ENCODE measurements around the gene PPP1R13B. TPM values are rescaled to one million over a fixed set of nuclear protein-coding genes. Genes with fewer than 3 reads are reported as not detected.

Gene PPP1R13B
- total RNA-seq, 1 donor from 2014 or later, result 9.6 TPM

- Mint-ChIP-seq H3K27ac (no peak overlapping the region), H3K36me3 (ENCODE audit: low read depth) (no peaks in the 10 kb centered on the region), H3K4me1 (ENCODE audit: low read depth) (no peaks in the 10 kb centered on the region), H3K27me3 (ENCODE audit: insufficient read depth) (peaks cover 2% of the 10 kb centered on the region), H3K9me3 (no peaks in the 10 kb centered on the region), H3K4me3 (no peak overlapping the region)
- DNase-seq (ENCODE audit: low spot score), result no peak
- intact Hi-C loops (cut with micrococcal nuclease), result no loop called here
Observed at GRCh38 chr14:103886304-103887169, 39.2 kb upstream of the PPP1R13B start.

GRCh38 chr14:103885509-103885932 is 38.1 kb upstream of the PPP1R13B start:
- Mint-ChIP-seq H3K36me3 (ENCODE audit: low read depth) (no peaks in the 10 kb centered on the region), H3K9me3 (no peaks in the 10 kb centered on the region), H3K4me1 (ENCODE audit: low read depth) (no peaks in the 10 kb centered on the region), H3K27me3 (ENCODE audit: insufficient read depth) (peaks cover 2% of the 10 kb centered on the region), H3K4me3 (no peak overlapping the region), H3K27ac (no peak overlapping the region)
- DNase-seq (ENCODE audit: low spot score), result no peak
- intact Hi-C loops (cut with micrococcal nuclease), result no loop called here

GRCh38 chr14:103884854-103885253 is 37.5 kb upstream of the PPP1R13B start:
- Mint-ChIP-seq H3K4me3 (no peak overlapping the region), H3K9me3 (no peaks in the 10 kb centered on the region), H3K27me3 (ENCODE audit: insufficient read depth) (peaks cover 2% of the 10 kb centered on the region), H3K4me1 (ENCODE audit: low read depth) (no peaks in the 10 kb centered on the region), H3K36me3 (ENCODE audit: low read depth) (no peaks in the 10 kb centered on the region), H3K27ac (no peak overlapping the region)
- intact Hi-C loops (cut with micrococcal nuclease), result no loop called here
- DNase-seq (ENCODE audit: low spot score), result no peak

- peaks cover 5% of the 10 kb centered on the region for H3K4me1 Mint-ChIP-seq (ENCODE audit: low read depth)
- H3K4me3 Mint-ChIP-seq, result no peak overlapping the region
Observed at GRCh38 chr14:103883263-103883523, 35.8 kb upstream of the PPP1R13B start.

GRCh38 chr14:103882503-103883262 is 35.3 kb upstream of the PPP1R13B start:
- Mint-ChIP-seq H3K4me3 (no peak overlapping the region), H3K27ac (no peak overlapping the region), H3K36me3 (ENCODE audit: low read depth) (no peaks in the 10 kb centered on the region), H3K27me3 (ENCODE audit: insufficient read depth) (peaks cover 2% of the 10 kb centered on the region), H3K9me3 (no peaks in the 10 kb centered on the region), H3K4me1 (ENCODE audit: low read depth) (peaks cover 5% of the 10 kb centered on the region)
- no peak for DNase-seq (ENCODE audit: low spot score)
- intact Hi-C loops (cut with micrococcal nuclease), result no loop called here

More at GRCh38 chr14:103883263-103883523, 35.8 kb upstream of the PPP1R13B start:
- H3K27me3 Mint-ChIP-seq (ENCODE audit: insufficient read depth), result peaks cover 2% of the 10 kb centered on the region
- H3K9me3 Mint-ChIP-seq, result no peaks in the 10 kb centered on the region
- no peak for DNase-seq (ENCODE audit: low spot score)
- no peaks in the 10 kb centered on the region for H3K36me3 Mint-ChIP-seq (ENCODE audit: low read depth)
- H3K27ac Mint-ChIP-seq, result no peak overlapping the region
- intact Hi-C loops (cut with micrococcal nuclease), result no loop called here

GRCh38 chr14:103881268-103882201 is 34.2 kb upstream of the PPP1R13B start:
- DNase-seq (ENCODE audit: low spot score), result no peak
- Mint-ChIP-seq H3K27me3 (ENCODE audit: insufficient read depth) (peaks cover 2% of the 10 kb centered on the region), H3K9me3 (no peaks in the 10 kb centered on the region), H3K4me1 (ENCODE audit: low read depth) (peaks cover 5% of the 10 kb centered on the region), H3K36me3 (ENCODE audit: low read depth) (no peaks in the 10 kb centered on the region), H3K27ac (no peak overlapping the region), H3K4me3 (no peak overlapping the region)
- intact Hi-C loops (cut with micrococcal nuclease), result no loop called here

GRCh38 chr14:103880348-103881267 is 33.2 kb upstream of the PPP1R13B start:
- intact Hi-C loops (cut with micrococcal nuclease), result no loop called here
- Mint-ChIP-seq H3K27me3 (ENCODE audit: insufficient read depth) (peaks cover 2% of the 10 kb centered on the region), H3K9me3 (no peaks in the 10 kb centered on the region), H3K36me3 (ENCODE audit: low read depth) (no peaks in the 10 kb centered on the region), H3K4me1 (ENCODE audit: low read depth) (peaks cover 5% of the 10 kb centered on the region), H3K27ac (no peak overlapping the region), H3K4me3 (peak overlapping the region; percentile 42)
- DNase-seq (ENCODE audit: low spot score), result no peak

- Mint-ChIP-seq H3K27ac (no peak overlapping the region), H3K27me3 (ENCODE audit: insufficient read depth) (peaks cover 2% of the 10 kb centered on the region), H3K4me1 (ENCODE audit: low read depth) (peaks cover 5% of the 10 kb centered on the region), H3K9me3 (no peaks in the 10 kb centered on the region), H3K4me3 (peak overlapping the region; percentile 51), H3K36me3 (ENCODE audit: low read depth) (no peaks in the 10 kb centered on the region)
- DNase-seq (ENCODE audit: low spot score), result no peak
- intact Hi-C loops (cut with micrococcal nuclease), result no loop called here
Observed at GRCh38 chr14:103879570-103880347, 32.4 kb upstream of the PPP1R13B start.

- H3K4me3 Mint-ChIP-seq, result no peak overlapping the region
- H3K27ac Mint-ChIP-seq, result no peak overlapping the region
- DNase-seq (ENCODE audit: low spot score), result no peak
- H3K27me3 Mint-ChIP-seq (ENCODE audit: insufficient read depth), result peaks cover 2% of the 10 kb centered on the region
- H3K36me3 Mint-ChIP-seq (ENCODE audit: low read depth), result no peaks in the 10 kb centered on the region
- H3K9me3 Mint-ChIP-seq, result no peaks in the 10 kb centered on the region
- intact Hi-C loops (cut with micrococcal nuclease), result no loop called here
- peaks cover 5% of the 10 kb centered on the region for H3K4me1 Mint-ChIP-seq (ENCODE audit: low read depth)
Observed at GRCh38 chr14:103879118-103879569, 31.8 kb upstream of the PPP1R13B start.

GRCh38 chr14:103878180-103878579 is 30.8 kb upstream of the PPP1R13B start:
- no peaks in the 10 kb centered on the region for H3K9me3 Mint-ChIP-seq
- peaks cover 5% of the 10 kb centered on the region for H3K4me1 Mint-ChIP-seq (ENCODE audit: low read depth)
- no peak for DNase-seq (ENCODE audit: low spot score)
- no peaks in the 10 kb centered on the region for H3K36me3 Mint-ChIP-seq (ENCODE audit: low read depth)
- no peak overlapping the region for H3K27ac Mint-ChIP-seq
- peaks cover 2% of the 10 kb centered on the region for H3K27me3 Mint-ChIP-seq (ENCODE audit: insufficient read depth)
- H3K4me3 Mint-ChIP-seq, result no peak overlapping the region
- intact Hi-C loops (cut with micrococcal nuclease), result no loop called here

- Mint-ChIP-seq H3K4me3 (no peak overlapping the region), H3K36me3 (ENCODE audit: low read depth) (no peaks in the 10 kb centered on the region), H3K4me1 (ENCODE audit: low read depth) (peaks cover 10% of the 10 kb centered on the region), H3K9me3 (no peaks in the 10 kb centered on the region), H3K27ac (no peak overlapping the region), H3K27me3 (ENCODE audit: insufficient read depth) (no peaks in the 10 kb centered on the region)
- intact Hi-C loops (cut with micrococcal nuclease), result no loop called here
- DNase-seq (ENCODE audit: low spot score), result no peak
Observed at GRCh38 chr14:103875010-103875409, 27.6 kb upstream of the PPP1R13B start.

Data from activated T-helper 1 cell treated with anti-CD3 and anti-CD28 coated beads, Interleukin-12 subunit alpha, Interleukin-12 subunit beta, Interleukin-2, Interleukin-4 antibody, amounts not matched to agents 30 ng/mL and 10 ng/mL and 1 ng/mL, durations not matched to agents 14 hours and 24 hours and 36 hours (primary cell).